ENCODE results near the gene APBA1. TPM values are rescaled to one million over a fixed set of nuclear protein-coding genes. Genes with fewer than 3 reads are reported as not detected.

The APBA1 gene
- total RNA-seq, 1 donor = 11.2 TPM

DNA sequence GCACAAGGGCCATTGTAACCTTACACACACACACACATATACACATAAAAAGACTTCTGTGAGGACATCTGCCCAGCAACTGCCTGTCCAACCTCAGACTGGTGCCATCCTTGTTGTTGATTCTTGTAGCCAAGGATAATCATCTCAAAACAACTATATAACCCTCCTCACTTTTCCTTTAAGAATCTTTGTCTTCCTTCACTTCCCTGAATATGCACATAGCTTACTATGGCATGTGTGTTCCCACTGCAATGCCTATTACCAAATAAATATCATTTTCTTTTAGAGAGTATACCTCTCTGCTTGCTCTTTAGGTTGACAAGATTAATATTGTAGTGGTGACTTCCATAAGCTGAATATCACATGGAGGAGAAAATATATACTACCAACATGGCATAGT lies 55.2 kb downstream of the APBA1 start:
- no peak for DNase-seq (ENCODE audit: low read depth)
- no peak overlapping the region for H3K4me3 ChIP-seq (ENCODE audit: low read depth, low read length)
- TF ChIP-seq, protein P1, sequence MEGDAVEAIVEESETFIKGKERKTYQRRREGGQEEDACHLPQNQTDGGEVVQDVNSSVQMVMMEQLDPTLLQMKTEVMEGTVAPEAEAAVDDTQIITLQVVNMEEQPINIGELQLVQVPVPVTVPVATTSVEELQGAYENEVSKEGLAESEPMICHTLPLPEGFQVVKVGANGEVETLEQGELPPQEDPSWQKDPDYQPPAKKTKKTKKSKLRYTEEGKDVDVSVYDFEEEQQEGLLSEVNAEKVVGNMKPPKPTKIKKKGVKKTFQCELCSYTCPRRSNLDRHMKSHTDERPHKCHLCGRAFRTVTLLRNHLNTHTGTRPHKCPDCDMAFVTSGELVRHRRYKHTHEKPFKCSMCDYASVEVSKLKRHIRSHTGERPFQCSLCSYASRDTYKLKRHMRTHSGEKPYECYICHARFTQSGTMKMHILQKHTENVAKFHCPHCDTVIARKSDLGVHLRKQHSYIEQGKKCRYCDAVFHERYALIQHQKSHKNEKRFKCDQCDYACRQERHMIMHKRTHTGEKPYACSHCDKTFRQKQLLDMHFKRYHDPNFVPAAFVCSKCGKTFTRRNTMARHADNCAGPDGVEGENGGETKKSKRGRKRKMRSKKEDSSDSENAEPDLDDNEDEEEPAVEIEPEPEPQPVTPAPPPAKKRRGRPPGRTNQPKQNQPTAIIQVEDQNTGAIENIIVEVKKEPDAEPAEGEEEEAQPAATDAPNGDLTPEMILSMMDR (IDR thresholded peaks at IDR 0.05; ENCODE audit: insufficient read depth, low read depth, low read length) = no peak

DNA sequence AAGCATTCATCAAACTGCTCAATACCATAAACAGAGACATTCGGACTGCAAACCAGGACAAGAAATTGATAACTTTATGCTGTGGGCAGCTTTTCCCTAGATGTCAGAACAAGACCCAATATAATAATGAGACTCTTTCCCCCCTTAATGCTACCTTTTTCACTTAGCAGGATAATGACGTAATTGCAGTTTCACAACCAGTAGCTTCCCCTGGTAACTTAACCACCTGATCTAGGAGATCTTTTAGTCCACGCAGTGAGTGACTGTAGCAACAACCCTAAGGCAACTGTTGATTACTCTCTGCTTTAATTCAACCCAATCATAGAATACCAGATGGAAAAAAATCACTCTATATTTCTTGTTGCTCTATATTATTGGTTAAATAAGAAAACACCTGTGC lies 56.3 kb downstream of the APBA1 start:
- DNase-seq (ENCODE audit: low read depth) = no peak
- TF ChIP-seq, protein P1 (IDR thresholded peaks at IDR 0.05; ENCODE audit: insufficient read depth, low read depth, low read length) = no peak
- no peak overlapping the region for H3K4me3 ChIP-seq (ENCODE audit: low read depth, low read length)

DNA sequence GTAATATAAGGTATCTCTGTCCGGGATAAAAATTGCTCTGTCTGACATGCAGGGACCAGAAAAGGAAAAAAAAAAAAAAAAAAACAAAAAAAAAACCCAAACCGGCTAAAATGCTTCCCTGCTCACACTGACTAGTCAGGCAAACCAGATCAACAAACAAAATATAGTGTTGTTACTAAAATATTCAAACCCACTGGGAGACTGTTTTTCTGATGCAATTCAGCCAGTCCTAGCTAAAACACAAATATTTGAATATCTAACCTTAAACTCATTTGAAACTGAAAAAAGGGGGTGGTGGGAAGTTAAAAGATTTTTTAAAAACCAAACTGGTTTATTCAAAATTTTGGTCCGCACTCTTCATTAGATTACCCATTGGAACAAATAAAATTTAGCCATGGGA lies 61.0 kb downstream of the APBA1 start:
- TF ChIP-seq, protein P1 (IDR thresholded peaks at IDR 0.05; ENCODE audit: insufficient read depth, low read depth, low read length) = no peak
- no peak for DNase-seq (ENCODE audit: low read depth)
- no peak overlapping the region for H3K4me3 ChIP-seq (ENCODE audit: low read depth, low read length)

DNA sequence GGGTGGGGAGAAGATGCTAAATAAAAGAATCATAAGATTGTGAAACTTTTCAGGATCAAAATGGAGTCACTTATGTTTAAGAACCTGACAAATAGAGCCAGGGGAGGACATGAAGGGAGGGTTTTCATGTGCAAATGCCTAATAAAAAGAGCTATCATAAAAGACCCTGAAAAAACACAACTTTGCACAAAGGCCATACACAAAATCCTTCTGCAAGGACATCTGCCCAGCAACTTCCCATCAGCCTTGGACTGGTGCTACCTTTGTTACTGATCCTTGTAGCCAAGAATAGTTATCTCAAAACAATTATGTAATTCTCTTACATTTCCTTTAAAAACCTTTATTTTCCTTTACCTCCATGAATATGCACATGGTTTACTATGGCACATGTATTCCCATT lies 63.0 kb downstream of the APBA1 start:
- DNase-seq (ENCODE audit: low read depth) = no peak
- TF ChIP-seq, protein P1 (IDR thresholded peaks at IDR 0.05; ENCODE audit: insufficient read depth, low read depth, low read length) = no peak
- no peak overlapping the region for H3K4me3 ChIP-seq (ENCODE audit: low read depth, low read length)

DNA sequence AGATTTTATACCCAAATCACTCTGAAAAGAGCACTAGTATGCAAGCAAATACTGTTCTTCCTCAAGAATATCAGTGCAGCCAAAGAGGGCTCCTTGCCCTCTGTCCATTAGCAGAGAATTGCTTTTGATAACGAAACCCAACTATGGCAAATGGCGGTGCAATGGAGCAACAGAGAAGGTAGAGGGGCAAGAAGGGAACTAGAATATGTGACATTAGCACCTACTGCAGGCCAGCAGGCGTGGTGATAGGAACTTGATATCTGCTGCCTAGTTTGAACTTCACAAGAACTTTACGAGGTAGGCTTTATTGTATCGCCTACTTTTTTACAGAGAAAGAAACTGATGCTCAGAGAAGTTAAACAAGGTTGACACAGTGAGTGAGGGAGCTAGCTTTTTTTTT lies 66.1 kb downstream of the APBA1 start:
- H3K4me3 ChIP-seq (ENCODE audit: low read depth, low read length) = no peak overlapping the region
- DNase-seq (ENCODE audit: low read depth) = no peak
- TF ChIP-seq, protein P1 (IDR thresholded peaks at IDR 0.05; ENCODE audit: insufficient read depth, low read depth, low read length) = no peak

DNA sequence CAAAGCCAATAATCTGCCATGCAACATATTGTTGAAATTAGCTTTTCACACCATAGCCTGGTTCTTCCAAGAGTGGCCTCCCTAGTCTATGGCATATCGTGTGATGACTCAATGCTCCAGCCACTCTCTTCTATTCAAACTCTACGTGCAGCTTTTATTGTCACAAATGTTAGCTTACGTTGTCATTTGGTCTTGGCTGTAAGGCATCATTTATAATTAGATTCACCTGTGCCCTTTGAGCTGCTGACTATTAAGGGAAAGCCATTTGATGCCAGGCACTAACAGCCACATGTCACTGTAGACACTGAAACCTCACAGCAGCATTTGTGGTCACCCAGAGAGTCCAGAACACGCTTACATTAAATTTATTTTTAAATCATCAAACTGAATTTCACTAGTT lies 66.8 kb downstream of the APBA1 start:
- TF ChIP-seq, protein P1 (IDR thresholded peaks at IDR 0.05; ENCODE audit: insufficient read depth, low read depth, low read length) = no peak
- no peak overlapping the region for H3K4me3 ChIP-seq (ENCODE audit: low read depth, low read length)
- DNase-seq (ENCODE audit: low read depth) = no peak

DNA sequence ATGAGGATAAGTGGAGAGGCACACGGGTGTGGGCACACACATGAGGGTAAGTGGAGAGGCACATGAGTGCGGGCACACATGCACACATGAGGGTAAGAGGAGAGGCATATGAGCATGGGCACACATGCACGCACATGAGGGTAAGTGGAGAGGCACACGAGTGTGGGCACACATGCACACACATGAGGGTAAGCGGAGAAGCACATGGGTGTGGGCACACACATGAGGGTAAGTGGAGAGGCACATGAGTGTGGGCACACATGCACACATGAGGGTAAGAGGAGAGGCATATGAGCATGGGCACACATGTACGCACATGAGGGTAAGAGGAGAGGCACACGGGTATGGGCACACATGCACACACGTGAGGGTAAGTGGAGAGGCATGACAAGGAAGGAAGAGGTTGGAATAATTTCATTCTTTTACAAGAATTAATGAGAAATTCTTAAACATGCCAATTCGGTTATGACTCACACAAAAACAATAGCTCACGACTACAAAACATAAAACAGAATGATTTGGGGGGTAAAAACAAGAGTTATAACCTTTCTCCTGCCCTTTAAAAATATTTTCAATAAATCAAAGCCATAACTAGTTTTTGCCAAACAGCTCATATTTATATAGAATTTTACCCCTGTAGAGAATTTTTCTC lies 67.5 kb downstream of the APBA1 start:
- no peak overlapping the region for H3K4me3 ChIP-seq (ENCODE audit: low read depth, low read length)
- TF ChIP-seq, protein P1 (IDR thresholded peaks at IDR 0.05; ENCODE audit: insufficient read depth, low read depth, low read length) = no peak
- no peak for DNase-seq (ENCODE audit: low read depth)
